Liver (tissue), 9 donors: ENCODE results near the gene PMM2. TPM values are rescaled to one million over a fixed set of nuclear protein-coding genes. Genes with fewer than 3 reads are reported as not detected.

Source experiments
- DNase-seq: peaks from one replicate; pipeline ENCODE4 v3.0.0-alpha.2; 2017; ENCODE audit warnings: low spot score
- H3K27ac ChIP-seq, 2 donors: one replicate each; pipeline ENCODE4 v1.7.0; 2013; ENCODE audit warnings: inconsistent platforms in 2 of 2, low read length in 2 of 2, control low read depth in 1 of 2, low read depth in 1 of 2, mild to moderate bottlenecking in 1 of 2
- H3K27me3 ChIP-seq, 4 donors: one replicate each; pipeline versions ENCODE4 v1.6.1 to v1.7.0; 2013; ENCODE audit warnings: low read length in 3 of 4, inconsistent platforms in 1 of 4, mild to moderate bottlenecking in 1 of 4, moderate library complexity in 1 of 4; ENCODE audit not compliant: control insufficient read depth in 4 of 4, insufficient read depth in 4 of 4
- H3K36me3 ChIP-seq, 4 donors: one replicate each; pipeline versions ENCODE4 v1.6.1 to v1.7.0; 2013; ENCODE audit warnings: low read length in 3 of 4, mild to moderate bottlenecking in 3 of 4, low read depth in 1 of 4, moderate library complexity in 1 of 4; ENCODE audit not compliant: control insufficient read depth in 4 of 4, insufficient read depth in 3 of 4
- H3K4me1 ChIP-seq, 4 donors: one replicate each; pipeline versions ENCODE4 v1.6.1 to v1.7.0; 2013; ENCODE audit warnings: low read length in 3 of 4, mild to moderate bottlenecking in 3 of 4, moderate library complexity in 1 of 4; ENCODE audit not compliant: control insufficient read depth in 4 of 4, insufficient read depth in 4 of 4
- H3K4me3 ChIP-seq, 3 donors: one replicate each; pipeline versions ENCODE4 v1.6.1 to v1.7.0; 2013; ENCODE audit warnings: low read length in 3 of 3, control low read depth in 1 of 3, low read depth in 1 of 3, mild to moderate bottlenecking in 1 of 3
- H3K9ac ChIP-seq, 2 donors: one replicate each; pipeline ENCODE4 v1.7.0; 2013; ENCODE audit warnings: low read length in 2 of 2, mild to moderate bottlenecking in 2 of 2, moderate library complexity in 2 of 2, control low read depth in 1 of 2, low read depth in 1 of 2
- H3K9me3 ChIP-seq, 4 donors: one replicate each; pipeline versions ENCODE4 v1.6.1 to v1.7.0; 2013; ENCODE audit warnings: low read length in 3 of 4; ENCODE audit not compliant: control insufficient read depth in 4 of 4
- ATF3 ChIP-seq: IDR thresholded peaks from 2 replicates; pipeline ENCODE4 v1.6.1; 2016; ENCODE audit warnings: antibody characterized with exemption
- CTCF ChIP-seq: fragments of 150-350 bp; IDR thresholded peaks from 2 replicates; pipeline ENCODE4 v1.5.1; 2017; ENCODE audit warnings: improper control_type of control experiment, low read depth, low read length; ENCODE audit not compliant: missing input control
- FOXA1 ChIP-seq: IDR thresholded peaks from 2 replicates; pipeline ENCODE4 v1.6.1; 2016; ENCODE audit warnings: antibody characterized with exemption
- GABPA ChIP-seq, 2 donors: IDR thresholded peaks in 1 of 2; conservative IDR thresholded peaks in 1 of 2; 2 replicates each; pipeline ENCODE4 v1.6.1; 2016; ENCODE audit warnings: antibody characterized with exemption in 2 of 2, mild to moderate bottlenecking in 1 of 2, moderate library complexity in 1 of 2
- HNF4A ChIP-seq, 2 donors: conservative IDR thresholded peaks; 2 replicates each; pipeline ENCODE4 v1.6.1; 2016; ENCODE audit warnings: antibody characterized with exemption in 2 of 2, mild to moderate bottlenecking in 2 of 2
- HNF4G ChIP-seq: IDR thresholded peaks from 2 replicates; pipeline ENCODE4 v1.6.1; 2016; ENCODE audit warnings: antibody characterized with exemption
- NR2F2 ChIP-seq: IDR thresholded peaks from 2 replicates; pipeline ENCODE4 v1.6.1; 2016; ENCODE audit warnings: antibody characterized with exemption
- REST ChIP-seq: IDR thresholded peaks from 2 replicates; pipeline ENCODE4 v1.6.1; 2016; ENCODE audit warnings: antibody characterized with exemption, mild to moderate bottlenecking
- RXRA ChIP-seq, 2 donors: IDR thresholded peaks; 2 replicates each; pipeline ENCODE4 v1.6.1; 2017 to 2018; ENCODE audit warnings: antibody characterized with exemption in 2 of 2, mild to moderate bottlenecking in 1 of 2
- YY1 ChIP-seq: IDR thresholded peaks from 2 replicates; pipeline ENCODE4 v1.6.1; 2016; ENCODE audit warnings: antibody characterized with exemption, mild to moderate bottlenecking
- ZBTB33 ChIP-seq: IDR thresholded peaks from 2 replicates; pipeline ENCODE4 v1.6.1; 2016; ENCODE audit warnings: antibody characterized with exemption
- WGBS: extraction: QIAGEN DNeasy Blood & Tissue Kit; methylation state at CpG from one replicate; pipeline ENCODE4 v1.1.7; 2013; 5-methylcytosine and 5-hydroxymethylcytosine counted together
- polyA plus RNA-seq, 2 donors: library from polyadenylated mRNA; stranded (reverse) in 1 of 2; unstranded in 1 of 2; fragments of 200-250 nt in 1 of 2; fragments of >200 nt in 1 of 2; fragmentation: Nextera tagmentation in 1 of 2; extraction: Ambion mirVana in 1 of 2; gene quantifications; one replicate each; pipeline versions ENCODE4 v1.2.1 to v1.2.3, GENCODE V29; 2013 to 2015
- total RNA-seq, 2 donors: library from RNA; depleted of rRNA; stranded (reverse); fragments of >200 nt; gene quantifications; one replicate each; pipeline ENCODE4 v1.2.3, GENCODE V29; 2014
- donor health status: healthy.
- donor health status: healthy.
- donor health status: healthy.
- donor health status: healthy.
- donor health status: healthy.

Gene PMM2
- total and polyA plus RNA-seq, 4 donors = 6.8 to 38.9 (median 30.0) TPM

GRCh38 chr16:8893976-8894690 is 96.5 kb downstream of the PMM2 start:
- H3K27ac ChIP-seq = no peak overlapping the region
- H3K36me3 ChIP-seq = peaks cover 10 to 81% (median 62%) of the 10 kb centered on the region in 4 donors
- no peak overlapping the region for H3K9ac ChIP-seq
- no peaks in the 10 kb centered on the region for H3K4me1 ChIP-seq
- 91% methylated on average over 14 of the region's 14 CpGs for WGBS
- no peak for DNase-seq
- no peaks in the 10 kb centered on the region for H3K27me3 ChIP-seq
- no peaks in the 10 kb centered on the region for H3K9me3 ChIP-seq
- TF ChIP-seq GABPA (IDR thresholded peaks at IDR 0.05 in 1 of 2, conservative IDR thresholded peaks at IDR 0.05 in 1 of 2) = no peak
- no peak for TF ChIP-seq ZBTB33
- no peak for TF ChIP-seq CTCF
- no peak for TF ChIP-seq REST
- no peak for TF ChIP-seq HNF4G
- TF ChIP-seq RXRA (IDR thresholded peaks at IDR 0.05) = no peak
- TF ChIP-seq HNF4A (conservative IDR thresholded peaks at IDR 0.05) = no peak
- TF ChIP-seq NR2F2 = no peak
- H3K4me3 ChIP-seq = no peak overlapping the region

- WGBS = 96% methylated on average over 21 of the region's 21 CpGs
- no peak overlapping the region for H3K27ac ChIP-seq
- no peak overlapping the region for H3K4me3 ChIP-seq
- no peak overlapping the region for H3K9ac ChIP-seq
- DNase-seq = no peak
- TF ChIP-seq YY1 (no peak), FOXA1 (no peak), GABPA (IDR thresholded peaks at IDR 0.05 in 1 of 2, conservative IDR thresholded peaks at IDR 0.05 in 1 of 2) (no peak), RXRA (IDR thresholded peaks at IDR 0.05) (no peak), ATF3 (no peak), ZBTB33 (no peak), HNF4G (no peak)
- H3K9me3 ChIP-seq = no peaks in the 10 kb centered on the region
- peaks cover 10 to 88% (median 69%) of the 10 kb centered on the region in 4 donors for H3K36me3 ChIP-seq
- no peaks in the 10 kb centered on the region for H3K27me3 ChIP-seq
- no peaks in the 10 kb centered on the region for H3K4me1 ChIP-seq
Measured at GRCh38 chr16:8894736-8895334, 97.2 kb downstream of the PMM2 start.
